GM12878 (cell line): ENCODE measurements around the gene MRPL16. TPM values are rescaled to one million over a fixed set of nuclear protein-coding genes. Genes with fewer than 3 reads are reported as not detected.

Experiments used
- ATAC-seq: fragments of 200-7000 bp; cut with Tn5 transposase; 3 replicates; pipeline ENCODE4 v1.9.1; 2020; ENCODE audit warnings: mild to moderate bottlenecking, moderate library complexity
- BruUV-seq: library from RNA; stranded (reverse); fragments of 400-500 nt; replicated peaks from 2 replicates; lab custom pipeline; 2021; lab: Mats Ljungman, UMichigan
- CTCF ChIA-PET: fragments of 300-600 bp; sonication (Branson Sonifier 250); formaldehyde crosslinking; extraction: SDS; loops from one replicate; lab custom pipeline; 2021; ENCODE audit warnings: inconsistent platforms; lab: Yijun Ruan, JAX
- POLR2A ChIA-PET: fragments of 350-600 bp; formaldehyde crosslinking; extraction: SDS; loops from one replicate; lab custom pipeline; 2021; ENCODE audit warnings: inconsistent platforms; lab: Charles Lee
- RAD21 ChIA-PET: fragments of 300-600 bp; sonication (Branson Sonifier 250); formaldehyde crosslinking; loops from one replicate; lab custom pipeline; 2023; ENCODE audit warnings: antibody characterized with exemption; ENCODE audit not compliant: unreplicated experiment; lab: Charles Lee
- SMC1A ChIA-PET: fragments of 300-600 bp; sonication (Branson Sonifier 250); formaldehyde crosslinking; loops from one replicate; lab custom pipeline; 2023; ENCODE audit not compliant: unreplicated experiment, uncharacterized antibody; lab: Charles Lee
- DNase-seq: peaks from one replicate; pipeline ENCODE4 v3.0.0-alpha.2; 2011; ENCODE audit warnings: low read depth, low spot score
- FAIRE-seq: peaks from 3 replicates; lab custom pipeline; 2011; peaks lifted over from hg19 to GRCh38; lab: Jason Lieb, UNC
- H2AFZ ChIP-seq: 2 replicates; pipeline ENCODE4 v1.6.0; 2011; ENCODE audit warnings: low read depth, low read length, control low read depth; ENCODE audit not compliant: control insufficient read depth
- H3K27ac ChIP-seq: 2 replicates; pipeline ENCODE4 v1.5.1; 2011; ENCODE audit warnings: control low read depth; ENCODE audit not compliant: control insufficient read depth, insufficient read depth
- H3K27me3 ChIP-seq, 2 experiments: replicated peaks in 1 of 2; 2 replicates each; pipeline versions ENCODE4 v1.6.0 to v1.6.1; 2011; ENCODE audit warnings: low read length in 1 of 2; ENCODE audit not compliant: control insufficient read depth in 2 of 2, insufficient read depth in 2 of 2
- H3K36me3 ChIP-seq, 2 experiments: 2 replicates each; pipeline ENCODE4 v1.5.1; 2011; ENCODE audit warnings: low read length in 1 of 2; ENCODE audit not compliant: control insufficient read depth in 2 of 2, insufficient read depth in 2 of 2
- H3K4me1 ChIP-seq: 2 replicates; pipeline ENCODE4 v1.6.1; 2011; ENCODE audit warnings: mild to moderate bottlenecking, low read length, moderate library complexity, mixed read lengths; ENCODE audit not compliant: control insufficient read depth, insufficient read depth
- H3K4me2 ChIP-seq: 2 replicates; pipeline ENCODE4 v1.6.0; 2011; ENCODE audit warnings: control low read depth; ENCODE audit not compliant: control insufficient read depth, insufficient read depth
- H3K4me3 ChIP-seq: fragments of 200-600 bp; sonication (generic); 2 replicates; pipeline ENCODE4 v1.5.1; 2016
- H3K79me2 ChIP-seq: 2 replicates; pipeline ENCODE4 v1.6.0; 2011; ENCODE audit warnings: low read length; ENCODE audit not compliant: control insufficient read depth, insufficient read depth
- H3K9ac ChIP-seq: 2 replicates; pipeline ENCODE4 v1.8.0; 2011; ENCODE audit warnings: low read length, control low read depth, mixed read lengths; ENCODE audit not compliant: control insufficient read depth, insufficient read depth
- H3K9me3 ChIP-seq: replicated peaks from 3 replicates; pipeline ENCODE4 v1.5.1; 2011; ENCODE audit warnings: mild to moderate bottlenecking, low read length; ENCODE audit not compliant: control insufficient read depth, insufficient read depth
- H4K20me1 ChIP-seq: 2 replicates; pipeline ENCODE4 v1.6.0; 2011; ENCODE audit not compliant: control insufficient read depth, insufficient read depth
- ATF3 ChIP-seq: IDR thresholded peaks from 2 replicates; pipeline ENCODE4 v1.6.1; 2011; ENCODE audit warnings: low read depth, mild to moderate bottlenecking, low read length, moderate library complexity, borderline replicate concordance; ENCODE audit errors: extremely low read depth
- BRCA1 ChIP-seq: IDR thresholded peaks from 2 replicates; pipeline ENCODE4 v1.6.1; 2011; ENCODE audit warnings: low read depth, low read length, improper control_type of control experiment
- CHD1 ChIP-seq: IDR thresholded peaks from 2 replicates; pipeline ENCODE4 v1.6.1; 2012; ENCODE audit warnings: low read depth, low read length, improper control_type of control experiment
- CHD4 ChIP-seq: fragments of 200-600 bp; sonication (generic); IDR thresholded peaks from 2 replicates; pipeline ENCODE4 v1.6.1; 2016; ENCODE audit warnings: mild to moderate bottlenecking
- GABPA ChIP-seq: IDR thresholded peaks from 2 replicates; pipeline ENCODE4 v1.6.1; 2014; ENCODE audit warnings: antibody characterized with exemption, low read depth, mild to moderate bottlenecking, inconsistent platforms
- IRF3 ChIP-seq: fragments of 450-650 bp; IDR thresholded peaks from 2 replicates; pipeline ENCODE4 v1.6.1; 2014; ENCODE audit warnings: mild to moderate bottlenecking
- NFYA ChIP-seq: IDR thresholded peaks from 2 replicates; pipeline ENCODE4 v1.6.1; 2011; ENCODE audit warnings: low read depth, mild to moderate bottlenecking, low read length, improper control_type of control experiment, borderline replicate concordance
- RELA ChIP-seq: fragments of 450-650 bp; IDR thresholded peaks from 2 replicates; pipeline ENCODE4 v1.8.0; 2014; ENCODE audit warnings: borderline replicate concordance; ENCODE audit not compliant: partially characterized antibody
- TCF7 ChIP-seq: IDR thresholded peaks from 2 replicates; pipeline ENCODE4 v1.6.1; 2014; ENCODE audit warnings: antibody characterized with exemption, borderline replicate concordance
- ZBTB33 ChIP-seq: fragments of 450-650 bp; IDR thresholded peaks from 2 replicates; pipeline ENCODE4 v1.6.1; 2017; ENCODE audit warnings: mild to moderate bottlenecking
- ZSCAN29 ChIP-seq: fragments of 450-650 bp; IDR thresholded peaks from 2 replicates; pipeline ENCODE4 v1.6.1; 2017; ENCODE audit warnings: mild to moderate bottlenecking, moderate library complexity
- in situ Hi-C: fragments of 300-500 bp; cut with MboI; formaldehyde crosslinking; loops from 9 replicates; pipeline ENCODE4 v1.14.3; 2018; ENCODE audit warnings: mixed read lengths
- intact Hi-C: fragments of 100-400 bp; cut with micrococcal nuclease; formaldehyde crosslinking; loops from one replicate; pipeline ENCODE4 v1.14.2; 2022; ENCODE audit not compliant: unreplicated experiment
- polyA plus RNA-seq, 11 experiments: library from polyadenylated mRNA; depleted of rRNA in 4 of 11; unstranded in 6 of 11; stranded (reverse) in 5 of 11; fragments of >200 nt; fragmentation: Nextera tagmentation in 4 of 11; fragmentation: Illumina TruSeq in 1 of 11; extraction: Ambion mirVana in 4 of 11; extraction: Trizol in 1 of 11; gene quantifications; 1 replicate in 1 of 11; 2 replicates in 10 of 11; pipeline versions ENCODE4 v1.2.1 to v1.2.3, GENCODE V29; 2011 to 2016; ENCODE audit warnings: inconsistent platforms in 2 of 11, missing spikeins in 2 of 11, low read depth in 1 of 11
- total RNA-seq, 4 experiments: library from RNA; depleted of rRNA in 3 of 4; stranded (reverse); fragments of >200 nt in 3 of 4; fragmentation: Illumina TruSeq in 1 of 4; extraction: Trizol in 1 of 4; gene quantifications; 2 replicates each; pipeline versions ENCODE4 v1.2.1 to v1.2.3, GENCODE V29; 2013 to 2021
- TF ChIP-seq, protein P1 (sequence below): fragments of 450-650 bp; IDR thresholded peaks from 2 replicates; pipeline ENCODE4 v1.6.1; 2016; ENCODE audit warnings: mild to moderate bottlenecking

Gene MRPL16
- total and polyA plus RNA-seq, 10 of the 15 experiments (the other 5 are each of a cell fraction or from before 2014, with no cell fraction given): 38.2 to 167 (median 106) TPM

- Histone ChIP-seq H3K9ac (no peak overlapping the region), H4K20me1 (no peaks in the 10 kb centered on the region), H3K79me2 (no peaks in the 10 kb centered on the region), H3K9me3 (no peaks in the 10 kb centered on the region), H3K4me2 (no peak overlapping the region), H3K27ac (no peak overlapping the region), H3K4me3 (no peak overlapping the region), H2AFZ (no peak overlapping the region), H3K4me1 (no peaks in the 10 kb centered on the region), H3K36me3 (no peaks in the 10 kb centered on the region), H3K27me3 (no peaks in the 10 kb centered on the region)
- in situ Hi-C loops (no loop called here), intact Hi-C loops (no loop called here)
- CTCF ChIA-PET: no interaction called here
- RAD21 ChIA-PET: no interaction called here
- ATAC-seq (no peak), FAIRE-seq (no peak), DNase-seq (no peak)
- POLR2A ChIA-PET: no interaction called here
- no TSS peak for BruUV-seq
- SMC1A ChIA-PET: no interaction called here
- TF ChIP-seq GABPA (no peak), TCF7 (no peak), BRCA1 (no peak), ZBTB33 (no peak), ATF3 (no peak), CHD1 (no peak), CHD4 (no peak), ZSCAN29 (no peak), IRF3 (no peak), NFYA (no peak), RELA (no peak)
- TF ChIP-seq, protein P1, sequence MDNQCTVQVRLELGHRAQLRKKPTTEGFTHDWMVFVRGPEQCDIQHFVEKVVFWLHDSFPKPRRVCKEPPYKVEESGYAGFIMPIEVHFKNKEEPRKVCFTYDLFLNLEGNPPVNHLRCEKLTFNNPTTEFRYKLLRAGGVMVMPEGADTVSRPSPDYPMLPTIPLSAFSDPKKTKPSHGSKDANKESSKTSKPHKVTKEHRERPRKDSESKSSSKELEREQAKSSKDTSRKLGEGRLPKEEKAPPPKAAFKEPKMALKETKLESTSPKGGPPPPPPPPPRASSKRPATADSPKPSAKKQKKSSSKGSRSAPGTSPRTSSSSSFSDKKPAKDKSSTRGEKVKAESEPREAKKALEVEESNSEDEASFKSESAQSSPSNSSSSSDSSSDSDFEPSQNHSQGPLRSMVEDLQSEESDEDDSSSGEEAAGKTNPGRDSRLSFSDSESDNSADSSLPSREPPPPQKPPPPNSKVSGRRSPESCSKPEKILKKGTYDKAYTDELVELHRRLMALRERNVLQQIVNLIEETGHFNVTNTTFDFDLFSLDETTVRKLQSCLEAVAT: no peak
Observed at GRCh38 chr11:59839615-59840014, 29.0 kb upstream of the MRPL16 start.
